Stimulated activated CD8-positive, alpha-beta memory T cell treated with anti-CD3 and anti-CD28 coated beads, Interleukin-15, amount 100 ng/mL, for 4 hours (primary cell): ENCODE measurements around the gene DROSHA.
"Not testable (repeated sequence)": the region's sequence is repeated elsewhere in the genome, so short reads cannot be mapped to it uniquely, and the experiment has no call there.

Experiments used
- DNase-seq, 2 donors: peaks; one replicate each; pipeline ENCODE4 v3.0.0-alpha.2; 2020; ENCODE audit warnings: low read depth in 2 of 2

DROSHA gene

GRCh38 chr5:31378838-31379237 is 153.1 kb downstream of the DROSHA start:
- DNase-seq: no peak

- DNase-seq: no peak
Observed at GRCh38 chr5:31378136-31378535, 153.8 kb downstream of the DROSHA start.

GRCh38 chr5:31377274-31377946 is 154.5 kb downstream of the DROSHA start:
- DNase-seq: no peak

GRCh38 chr5:31375999-31376720 is 155.7 kb downstream of the DROSHA start:
- no peak for DNase-seq

GRCh38 chr5:31372124-31372523 is 159.8 kb downstream of the DROSHA start:
- DNase-seq: no peak

GRCh38 chr5:31366941-31367340 is 165.0 kb downstream of the DROSHA start:
- DNase-seq: no peak

GRCh38 chr5:31365776-31366175 is 166.1 kb downstream of the DROSHA start:
- no peak for DNase-seq

- no peak for DNase-seq
Observed at GRCh38 chr5:31364881-31365636, 166.8 kb downstream of the DROSHA start.

GRCh38 chr5:31362931-31363568 is 168.8 kb downstream of the DROSHA start:
- DNase-seq: no peak

GRCh38 chr5:31362529-31362900 is 169.4 kb downstream of the DROSHA start:
- DNase-seq: no peak

GRCh38 chr5:31361704-31362528 is 170.0 kb downstream of the DROSHA start:
- not testable (repeated sequence) for DNase-seq

- DNase-seq: no peak
Observed at GRCh38 chr5:31361234-31361633, 170.7 kb downstream of the DROSHA start.

- no peak for DNase-seq
Observed at GRCh38 chr5:31359839-31360238, 172.1 kb downstream of the DROSHA start.

GRCh38 chr5:31357038-31357437 is 174.9 kb downstream of the DROSHA start:
- no peak for DNase-seq

- no peak for DNase-seq
Observed at GRCh38 chr5:31355337-31355736, 176.6 kb downstream of the DROSHA start.
